GM19467 (cell line): ENCODE results near the gene NR3C2.

Source experiments
- ATAC-seq: cut with Tn5 transposase; IDR thresholded peaks from one replicate; pipeline ENCODE4 v1.9.1; 2021; ENCODE audit warnings: mild to moderate bottlenecking, moderate library complexity; ENCODE audit not compliant: unreplicated experiment

Gene NR3C2

DNA sequence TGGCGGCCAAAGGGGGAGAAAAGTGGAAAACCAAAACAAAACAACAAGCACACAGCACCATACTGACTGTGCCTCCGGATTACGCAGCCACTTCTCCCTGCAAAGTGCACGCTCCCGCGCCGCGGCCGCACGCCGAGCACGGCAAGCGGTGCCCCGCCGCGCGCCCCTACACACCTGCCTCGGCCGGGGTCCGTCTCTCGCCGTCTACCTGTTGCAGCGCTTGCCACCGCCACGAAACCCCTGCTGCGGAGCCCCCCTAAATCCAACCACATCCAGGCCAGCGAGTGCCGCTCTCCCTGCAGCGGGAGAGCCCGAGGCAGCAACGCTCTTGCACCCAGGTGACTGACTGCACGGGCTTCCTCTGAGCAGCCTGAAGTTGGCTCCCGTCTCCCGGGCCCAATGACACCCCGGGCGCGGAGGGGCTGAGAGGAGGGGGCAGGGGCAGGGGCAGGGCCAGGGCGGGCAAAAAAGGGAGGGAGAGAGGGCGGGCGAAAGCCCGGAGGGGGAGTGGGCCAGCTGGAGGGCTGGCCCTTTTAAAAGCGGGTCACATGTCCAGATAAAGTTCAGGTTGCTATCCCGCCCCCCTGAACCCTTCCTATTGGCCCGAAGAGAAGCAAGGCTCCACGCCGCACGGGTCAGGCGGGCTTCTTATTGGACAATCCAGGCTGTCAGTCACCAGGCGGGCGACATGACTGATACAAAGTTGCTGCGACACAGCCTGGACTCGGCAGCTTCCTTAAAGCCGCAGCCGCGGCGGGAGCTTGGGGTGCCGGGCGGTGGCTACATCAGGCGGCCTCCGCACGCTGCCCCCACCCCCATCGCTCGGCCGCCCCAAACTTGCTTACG is at the start of gene NR3C2:
NR3C2 (minus strand) TSS at position 429 of the 846 bp plus-strand sequence.
- peak; percentile 98 for ATAC-seq

GRCh38 chr4:148487181-148487580 is 45.0 kb upstream of the NR3C2 start:
- ATAC-seq: no peak

DNA sequence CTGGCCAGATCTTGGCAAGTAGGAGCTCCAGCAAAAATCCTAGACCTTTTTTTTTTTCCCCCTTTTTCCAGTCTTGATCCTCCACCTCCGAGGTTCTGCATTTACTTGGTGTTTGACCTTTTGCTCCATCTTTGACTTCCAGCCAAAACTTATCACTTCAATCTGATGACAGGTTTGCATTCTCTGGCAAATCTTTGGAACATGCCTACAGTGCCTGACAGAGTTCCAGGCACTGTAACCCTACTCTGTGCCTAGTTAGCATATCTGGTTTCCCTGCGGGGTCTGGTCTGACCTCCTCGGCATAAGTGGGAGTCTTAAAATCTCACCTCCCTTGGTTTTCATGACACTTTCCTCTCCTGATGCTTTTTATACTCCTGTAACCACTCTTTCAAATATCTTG is 39.4 kb upstream of the NR3C2 start:
- no peak for ATAC-seq

DNA sequence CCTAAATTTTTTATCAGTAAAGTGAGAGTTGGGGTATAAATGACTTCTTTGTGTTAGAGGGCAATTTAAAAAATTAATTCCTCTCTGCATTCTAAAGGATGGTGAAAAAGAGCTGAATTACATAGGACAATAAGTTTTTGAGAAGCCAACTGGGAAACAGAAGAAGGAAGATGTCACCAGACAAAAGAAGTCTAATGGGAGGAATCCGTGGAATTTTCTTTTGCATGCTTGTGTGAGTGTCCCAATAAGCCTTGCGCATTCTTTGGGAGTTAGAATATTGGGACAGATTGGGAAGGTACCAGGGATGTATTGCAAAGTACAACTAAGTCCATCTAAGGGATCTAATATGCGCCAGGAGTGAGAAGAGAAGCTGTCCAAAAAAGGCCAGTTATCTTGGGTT is 35.1 kb upstream of the NR3C2 start:
- no peak for ATAC-seq

GRCh38 chr4:148469938-148470337 is 27.7 kb upstream of the NR3C2 start:
- no peak for ATAC-seq

GRCh38 chr4:148454835-148455234 is 12.6 kb upstream of the NR3C2 start:
- ATAC-seq: no peak

DNA sequence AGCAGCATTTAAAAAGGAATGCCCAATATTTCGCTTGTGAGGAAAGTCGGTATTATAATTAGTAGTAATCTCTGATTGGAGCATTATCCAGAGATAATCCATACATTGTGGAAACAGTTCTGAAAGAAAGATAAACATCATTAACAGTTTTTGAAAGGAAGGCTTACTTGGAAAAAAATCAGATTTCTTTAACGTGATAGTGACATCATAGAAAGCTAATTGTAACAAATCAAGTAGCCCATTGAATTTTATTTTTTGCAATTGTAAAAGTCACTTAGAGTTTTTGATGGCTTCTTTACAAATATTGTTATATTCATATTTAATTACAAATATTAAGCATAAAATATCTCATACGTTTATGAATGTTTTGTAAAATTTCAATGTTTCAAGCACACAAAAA is 11.6 kb upstream of the NR3C2 start:
- ATAC-seq: no peak

DNA sequence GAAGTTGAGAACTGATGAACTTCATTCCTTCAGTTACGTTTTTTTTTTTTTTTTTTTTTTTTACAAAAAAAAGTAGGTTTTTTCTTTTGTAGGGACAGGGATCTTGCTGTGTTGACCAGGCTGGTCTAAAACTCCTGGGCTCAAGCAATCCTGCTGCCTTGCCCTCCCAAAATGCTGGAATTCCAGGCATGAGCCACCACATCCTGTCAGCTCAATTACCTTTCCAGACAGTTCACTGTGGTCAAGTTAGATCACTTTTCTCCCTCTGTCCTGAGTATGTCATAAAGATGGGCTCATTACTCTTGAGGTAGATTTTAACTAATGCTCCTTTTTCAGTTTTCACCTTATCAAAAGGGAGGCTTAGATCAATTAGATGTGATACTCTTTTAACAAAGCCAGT is 10.8 kb upstream of the NR3C2 start:
- no peak for ATAC-seq

DNA sequence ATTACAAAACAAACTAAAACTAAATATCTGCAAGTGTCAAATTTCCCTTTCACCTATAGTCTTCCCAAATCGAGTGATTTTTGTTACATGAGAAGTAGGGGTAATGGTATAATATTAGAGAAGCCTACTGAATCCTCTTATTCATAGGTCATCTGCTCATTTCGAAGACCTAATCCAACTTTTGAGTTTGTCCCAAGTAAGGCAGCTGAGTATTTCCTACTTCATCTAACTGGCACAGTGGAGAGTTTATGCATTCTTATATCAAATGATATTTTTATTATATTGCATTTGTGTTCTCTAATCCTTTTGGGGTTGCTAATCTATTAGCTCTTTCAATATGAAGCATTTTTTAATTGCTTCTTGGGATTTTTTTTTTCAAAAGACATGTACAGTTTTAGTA is 7.7 kb upstream of the NR3C2 start:
- no peak for ATAC-seq

DNA sequence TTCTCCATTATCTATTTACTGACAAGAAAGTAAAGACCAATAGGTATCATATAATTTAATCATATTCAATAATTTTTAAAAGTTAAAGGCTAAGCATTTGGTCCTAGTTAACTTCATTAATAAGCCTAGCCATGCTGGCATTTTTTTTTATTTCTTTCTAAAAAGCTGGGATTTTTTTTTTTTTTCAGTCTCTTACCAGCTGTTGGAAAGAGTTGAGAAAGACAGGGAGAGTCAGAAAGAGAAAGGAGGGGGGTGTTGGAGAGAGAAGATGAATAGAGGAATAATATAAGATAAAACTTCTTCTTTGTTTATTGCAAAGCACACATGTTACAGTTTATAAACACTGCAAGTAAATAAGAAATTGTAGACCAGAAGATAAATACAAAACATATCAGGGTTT is 5.9 kb upstream of the NR3C2 start:
- no peak for ATAC-seq

DNA sequence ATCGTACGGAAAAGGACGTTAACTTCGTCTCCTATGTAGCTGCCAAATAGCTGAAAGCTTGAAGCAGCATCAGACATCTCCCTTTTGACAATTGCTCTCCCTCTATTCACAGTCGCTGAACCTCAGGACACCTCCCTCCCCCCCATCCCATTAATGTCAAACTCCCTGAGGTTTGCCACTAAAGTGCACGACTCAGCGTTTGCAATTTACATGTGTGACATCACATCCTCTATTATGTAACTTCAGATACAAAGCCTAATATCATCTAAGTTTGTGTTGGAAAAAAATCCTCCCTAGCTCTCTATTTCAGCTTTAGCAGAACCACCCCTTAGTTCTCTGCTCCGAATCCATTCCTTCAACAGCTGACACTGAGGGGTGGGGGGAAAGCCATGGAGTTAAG is 5.5 kb upstream of the NR3C2 start:
- no peak for ATAC-seq

GRCh38 chr4:148445860-148446330 is 3.7 kb upstream of the NR3C2 start:
- ATAC-seq: no peak

DNA sequence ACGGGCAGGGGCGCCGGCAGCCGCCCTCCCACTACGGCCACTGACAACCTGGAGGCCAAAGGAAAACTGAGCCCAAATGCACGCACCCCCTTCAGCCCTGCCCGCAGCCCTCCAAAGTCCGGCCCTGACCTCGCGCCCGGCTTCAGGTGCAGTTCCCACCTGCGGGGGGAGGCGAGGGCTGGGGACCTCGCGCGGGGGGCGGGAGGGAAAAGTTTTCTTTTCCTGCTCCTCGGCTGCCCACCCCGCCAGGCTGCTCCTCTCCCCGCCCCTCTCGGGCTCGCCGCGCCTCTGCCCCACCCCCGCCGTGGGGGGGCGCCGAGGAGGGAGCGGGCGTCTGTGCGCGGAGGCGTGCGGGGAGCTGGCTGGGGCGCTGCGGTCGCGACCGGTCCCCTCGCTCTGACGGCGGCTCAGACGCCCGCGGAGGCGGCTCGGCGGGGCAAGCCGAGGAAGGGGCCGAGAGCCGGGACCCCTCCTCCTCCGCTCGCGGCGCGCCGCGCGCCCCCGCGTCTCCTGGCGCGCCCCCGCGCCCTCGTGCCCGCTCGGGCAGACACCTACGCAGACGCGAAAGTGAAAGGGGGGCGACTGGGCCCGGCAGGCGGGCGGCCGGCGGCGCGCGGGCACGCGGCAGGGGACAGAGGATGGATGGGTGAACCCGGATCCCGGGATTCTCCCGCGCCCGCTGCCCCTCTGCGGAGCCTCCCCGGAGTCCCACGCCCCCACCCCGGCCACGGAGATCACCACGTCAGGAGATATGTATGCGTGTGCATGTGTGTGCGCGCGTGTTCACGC is 3.1 kb upstream of the NR3C2 start:
- ATAC-seq: peak; percentile 14

GRCh38 chr4:148444296-148445070 is 2.3 kb upstream of the NR3C2 start:
- ATAC-seq: no peak

GRCh38 chr4:148443512-148444295 is 1.5 kb upstream of the NR3C2 start:
- no peak for ATAC-seq

DNA sequence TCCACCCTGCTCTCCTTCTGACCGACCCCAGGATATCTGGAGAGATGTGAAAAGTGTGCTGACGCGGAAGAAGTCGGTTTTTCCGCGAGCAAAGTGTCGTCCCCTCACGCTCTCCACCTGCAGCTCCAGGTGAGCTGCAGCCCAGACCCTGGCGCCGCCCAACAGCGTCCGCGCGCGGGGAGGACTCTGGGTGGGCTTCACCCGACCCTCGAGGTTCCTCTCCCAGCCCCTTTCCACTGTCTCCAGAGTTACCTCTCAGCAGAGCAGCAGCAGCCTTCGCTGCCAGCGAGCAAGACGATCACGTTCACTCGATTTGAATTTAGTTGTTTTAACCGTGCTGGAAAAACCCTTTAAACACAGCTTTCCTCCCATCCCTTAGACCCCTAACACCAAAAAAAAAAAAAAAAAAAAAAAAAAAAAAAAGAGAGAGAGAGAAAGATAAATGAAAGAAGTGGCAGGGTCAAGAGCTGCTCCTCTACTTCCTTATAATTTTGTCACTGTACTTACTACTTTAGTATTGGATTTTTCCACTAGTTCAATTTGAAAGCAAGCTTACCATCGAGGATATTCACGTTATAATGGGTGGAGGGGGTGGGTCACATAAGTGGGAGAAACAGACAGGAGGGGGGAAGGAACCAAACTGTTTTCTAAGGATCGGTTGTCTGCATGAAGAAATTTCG is 758 bp upstream of the NR3C2 start:
- ATAC-seq: no peak

DNA sequence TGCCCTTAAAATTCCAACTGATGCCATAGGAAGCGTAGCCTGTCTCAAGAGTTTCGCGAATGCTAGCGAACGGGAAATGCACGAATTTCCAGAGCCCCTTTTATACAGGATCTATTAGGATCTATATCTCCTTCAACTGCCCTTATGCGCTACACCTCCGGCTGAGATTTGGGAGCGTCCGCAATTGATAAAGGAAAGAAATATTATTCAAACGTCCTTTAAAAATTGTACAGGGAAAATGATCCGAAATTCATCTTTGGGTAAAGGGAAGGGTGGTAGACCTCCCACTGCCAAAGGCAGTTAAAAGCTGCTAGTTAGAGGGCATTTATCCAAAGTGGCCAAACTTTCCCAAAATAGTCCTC is 609 bp downstream of the NR3C2 start:
- ATAC-seq: no peak

- ATAC-seq: no peak
Measured at GRCh38 chr4:148438047-148438446, 4.2 kb downstream of the NR3C2 start.

DNA sequence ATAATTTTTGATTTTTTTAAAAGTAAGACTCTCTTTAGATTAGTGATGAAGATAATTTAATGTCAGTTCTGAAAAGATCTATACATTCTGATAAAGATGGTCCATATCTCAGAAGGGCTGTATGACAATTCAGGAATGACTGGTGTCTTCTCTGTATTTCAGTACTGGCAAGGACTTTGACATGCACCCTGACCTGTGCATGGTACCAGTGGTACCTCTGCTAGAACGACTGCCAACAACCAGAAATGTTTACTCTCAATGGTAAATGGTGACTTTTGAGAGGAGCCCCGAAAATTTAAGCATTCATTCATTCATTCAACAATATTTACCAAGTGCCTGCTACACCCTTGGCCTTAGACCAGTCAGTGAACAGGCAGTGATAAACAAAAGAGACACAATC is 4.8 kb downstream of the NR3C2 start:
- ATAC-seq: no peak

DNA sequence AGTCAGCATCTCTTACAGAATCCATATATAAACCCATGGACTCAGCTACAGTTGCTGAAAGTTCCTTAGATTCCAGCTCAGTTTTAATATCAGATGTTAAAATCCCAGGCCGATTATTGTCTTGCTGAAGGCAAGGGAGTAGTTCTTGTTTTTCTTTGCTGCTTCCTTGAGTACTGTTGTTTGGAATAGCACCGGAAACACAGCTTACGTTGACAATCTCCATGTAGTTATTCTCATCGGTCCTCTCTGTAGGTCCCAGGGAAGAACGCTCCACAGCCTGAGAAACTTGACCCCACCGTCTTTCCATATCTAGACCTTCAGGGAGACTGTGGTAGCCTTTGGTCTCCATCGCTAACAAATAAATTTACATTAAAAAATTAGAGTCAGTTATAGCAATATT is 5.7 kb downstream of the NR3C2 start:
- ATAC-seq: no peak
